Measurements from ENCODE around the gene SUN2. TPM values are rescaled to one million over a fixed set of nuclear protein-coding genes. Genes with fewer than 3 reads are reported as not detected.

SUN2 gene
- total and polyA plus RNA-seq, 2 donors (not counting 1 experiment from before 2014, with no cell fraction given), result 27.4 to 76.6 TPM

GRCh38 chr22:38736257-38736570 is 19.6 kb downstream of the SUN2 start:
- Histone ChIP-seq H3K4me3 (replicated peaks in 1 of 4; ENCODE audit: control extremely low read depth in 1 of 4, insufficient read depth in 1 of 4, low read depth in 3 of 4, low read length in 4 of 4) (no peak overlapping the region), H3K9ac (ENCODE audit: insufficient read depth, low read length) (no peak overlapping the region), H4K20me1 (ENCODE audit: control insufficient read depth, extremely low read depth, insufficient read depth, low read length) (no peaks in the 10 kb centered on the region), H3K27ac (ENCODE audit: insufficient read depth, low read length) (no peak overlapping the region), H3K79me2 (ENCODE audit: control insufficient read depth, insufficient read depth, low read length) (no peaks in the 10 kb centered on the region), H3K27me3 (ENCODE audit: control insufficient read depth, insufficient read depth, low read length) (no peaks in the 10 kb centered on the region), H3K9me3 (ENCODE audit: control insufficient read depth, insufficient read depth, low read depth, low read length) (no peaks in the 10 kb centered on the region), H3K36me3 (ENCODE audit: control insufficient read depth, insufficient read depth, low read length) (peaks cover 52% of the 10 kb centered on the region), H3K4me2 (ENCODE audit: extremely low read depth, insufficient read depth, low read length) (no peak overlapping the region), H2AFZ (ENCODE audit: low read length) (no peak overlapping the region), H3K4me1 (ENCODE audit: control insufficient read depth, extremely low read depth, insufficient read depth, low read length) (peaks cover 7% of the 10 kb centered on the region)
- TF ChIP-seq EZH2 (IDR thresholded peaks at IDR 0.05; ENCODE audit: low read length, missing control alignments), result no peak
- no peak for TF ChIP-seq CTCF (conservative IDR thresholded peaks at IDR 0.05 in 1 of 2, IDR thresholded peaks at IDR 0.05 in 1 of 2; ENCODE audit: low read depth in 1 of 2, low read length in 2 of 2)
- DNase-seq (ENCODE audit: low read depth in 2 of 2), result no peak

GRCh38 chr22:38735465-38736256 is 20.1 kb downstream of the SUN2 start:
- H3K4me1 ChIP-seq (ENCODE audit: control insufficient read depth, extremely low read depth, insufficient read depth, low read length), result peaks cover 7% of the 10 kb centered on the region
- no peaks in the 10 kb centered on the region for H3K27me3 ChIP-seq (ENCODE audit: control insufficient read depth, insufficient read depth, low read length)
- H3K36me3 ChIP-seq (ENCODE audit: control insufficient read depth, insufficient read depth, low read length), result peaks cover 49% of the 10 kb centered on the region
- no peaks in the 10 kb centered on the region for H4K20me1 ChIP-seq (ENCODE audit: control insufficient read depth, extremely low read depth, insufficient read depth, low read length)
- no peak overlapping the region for H3K27ac ChIP-seq (ENCODE audit: insufficient read depth, low read length)
- H3K4me2 ChIP-seq (ENCODE audit: extremely low read depth, insufficient read depth, low read length), result no peak overlapping the region
- no peak for TF ChIP-seq CTCF (conservative IDR thresholded peaks at IDR 0.05 in 1 of 2, IDR thresholded peaks at IDR 0.05 in 1 of 2; ENCODE audit: low read depth in 1 of 2, low read length in 2 of 2)
- TF ChIP-seq EZH2 (IDR thresholded peaks at IDR 0.05; ENCODE audit: low read length, missing control alignments), result no peak
- no peak overlapping the region for H3K9ac ChIP-seq (ENCODE audit: insufficient read depth, low read length)
- H3K4me3 ChIP-seq (replicated peaks in 1 of 4; ENCODE audit: control extremely low read depth in 1 of 4, insufficient read depth in 1 of 4, low read depth in 3 of 4, low read length in 4 of 4), result no peak overlapping the region
- H3K79me2 ChIP-seq (ENCODE audit: control insufficient read depth, insufficient read depth, low read length), result no peaks in the 10 kb centered on the region
- H3K9me3 ChIP-seq (ENCODE audit: control insufficient read depth, insufficient read depth, low read depth, low read length), result no peaks in the 10 kb centered on the region
- DNase-seq (ENCODE audit: low read depth in 2 of 2), result no peak
- H2AFZ ChIP-seq (ENCODE audit: low read length), result no peak overlapping the region

- TF ChIP-seq CTCF (conservative IDR thresholded peaks at IDR 0.05 in 1 of 2, IDR thresholded peaks at IDR 0.05 in 1 of 2; ENCODE audit: low read depth in 1 of 2, low read length in 2 of 2) (no peak), EZH2 (IDR thresholded peaks at IDR 0.05; ENCODE audit: low read length, missing control alignments) (no peak)
- Histone ChIP-seq H3K79me2 (ENCODE audit: control insufficient read depth, insufficient read depth, low read length) (no peaks in the 10 kb centered on the region), H3K9ac (ENCODE audit: insufficient read depth, low read length) (no peak overlapping the region), H3K4me1 (ENCODE audit: control insufficient read depth, extremely low read depth, insufficient read depth, low read length) (peaks cover 7% of the 10 kb centered on the region), H3K27me3 (ENCODE audit: control insufficient read depth, insufficient read depth, low read length) (no peaks in the 10 kb centered on the region), H3K36me3 (ENCODE audit: control insufficient read depth, insufficient read depth, low read length) (peaks cover 50% of the 10 kb centered on the region), H3K4me3 (replicated peaks in 1 of 4; ENCODE audit: control extremely low read depth in 1 of 4, insufficient read depth in 1 of 4, low read depth in 3 of 4, low read length in 4 of 4) (no peak overlapping the region), H3K4me2 (ENCODE audit: extremely low read depth, insufficient read depth, low read length) (no peak overlapping the region), H3K9me3 (ENCODE audit: control insufficient read depth, insufficient read depth, low read depth, low read length) (no peaks in the 10 kb centered on the region), H3K27ac (ENCODE audit: insufficient read depth, low read length) (no peak overlapping the region), H4K20me1 (ENCODE audit: control insufficient read depth, extremely low read depth, insufficient read depth, low read length) (no peaks in the 10 kb centered on the region), H2AFZ (ENCODE audit: low read length) (no peak overlapping the region)
- DNase-seq (ENCODE audit: low read depth in 2 of 2), result no peak
Observed at GRCh38 chr22:38735126-38735464, 20.7 kb downstream of the SUN2 start.

All from fibroblast of lung (primary cell).